ENCODE measurements around the gene DPP9. TPM values are rescaled to one million over a fixed set of nuclear protein-coding genes. Genes with fewer than 3 reads are reported as not detected.

The DPP9 gene
- total and polyA plus RNA-seq, 2 of the 4 experiments (the other 2 are of a cell fraction), result 12.4 to 33.0 TPM

DNA sequence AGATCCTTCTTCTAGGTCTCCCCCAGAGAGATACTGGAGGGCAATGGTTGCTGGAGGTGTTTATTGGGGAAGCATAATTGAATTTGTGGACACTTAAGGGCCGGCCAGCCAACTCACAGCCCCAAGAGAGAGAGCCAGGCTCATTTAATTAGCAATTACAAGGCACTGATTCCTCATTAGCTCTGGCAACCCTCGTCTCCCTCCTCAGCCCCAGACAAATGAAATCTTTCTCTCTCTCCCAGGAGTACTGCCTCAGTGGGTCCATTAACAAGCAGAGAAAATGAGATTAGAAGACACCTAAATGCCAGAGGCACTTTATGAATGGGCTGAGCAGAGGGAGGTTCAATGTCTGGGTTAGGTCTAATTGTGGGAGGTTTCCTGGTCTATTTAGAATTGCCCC, 48.9 kb upstream of the DPP9 start:
- Histone ChIP-seq H3K79me1 (ENCODE audit: low read depth in 1 of 2, low read length in 2 of 2) (no peaks in the 10 kb centered on the region), H2AFZ (replicated peaks; ENCODE audit: low read length, poor library complexity) (no peak overlapping the region), H3K4me3 (ENCODE audit: insufficient read depth, low read depth, low read length) (no peak overlapping the region), H2AK9ac (replicated peaks; ENCODE audit: low read depth, low read length, poor library complexity) (no peak overlapping the region), H4K5ac (ENCODE audit: low read depth, low read length) (no peak overlapping the region), H3K27me3 (ENCODE audit: control insufficient read depth, insufficient read depth, low read length) (peaks cover 4% of the 10 kb centered on the region; the same call in 1 of the 2 replicates), H2BK20ac (ENCODE audit: low read depth, low read length) (no peak overlapping the region), H3K9me1 (ENCODE audit: insufficient read depth, low read length) (no peaks in the 10 kb centered on the region), H2BK120ac (ENCODE audit: low read depth, low read length) (no peak overlapping the region), H3K18ac (ENCODE audit: low read depth, low read length) (no peak overlapping the region), H3K9me3 (ENCODE audit: control insufficient read depth, insufficient read depth, low read length) (peaks cover 3% of the 10 kb centered on the region; the same call in 1 of the 2 replicates), H3K4me1 (ENCODE audit: control insufficient read depth, insufficient read depth, low read length) (no peaks in the 10 kb centered on the region), H3K36me3 (ENCODE audit: control insufficient read depth, insufficient read depth, low read length) (no peaks in the 10 kb centered on the region), H3K56ac (ENCODE audit: extremely low read depth, insufficient read depth, low read length) (no peak overlapping the region), H3K23ac (ENCODE audit: low read depth, low read length) (no peak overlapping the region), H4K8ac (ENCODE audit: low read depth in 2 of 2, low read length in 2 of 2) (no peak overlapping the region), H3K4ac (ENCODE audit: low read depth, low read length) (no peak overlapping the region), H3K14ac (replicated peaks; ENCODE audit: low read depth, low read length) (no peak overlapping the region), H3K27ac (ENCODE audit: insufficient read depth, low read length) (no peak overlapping the region), H3K4me2 (ENCODE audit: low read depth, low read length) (no peak overlapping the region), H4K91ac (ENCODE audit: insufficient read depth, low read depth, low read length) (no peak overlapping the region), H2BK15ac (ENCODE audit: low read depth, low read length) (no peak overlapping the region), H3K9ac (ENCODE audit: low read depth, low read length) (no peak overlapping the region), H2BK5ac (ENCODE audit: low read depth, low read length, poor library complexity, severe bottlenecking) (no peak overlapping the region), H2AK5ac (ENCODE audit: low read depth, low read length) (no peak overlapping the region), H4K20me1 (ENCODE audit: insufficient read depth, low read length) (peaks cover 8% of the 10 kb centered on the region)
- ATAC-seq (ENCODE audit: low read depth) (no peak), DNase-seq (no peak)
- dilution Hi-C loops (cut with HindIII; ENCODE audit: low sequenced_read_pairs, unreplicated experiment) (no loop called here), in situ Hi-C loops (cut with MboI; ENCODE audit: low sequenced_read_pairs) (no loop called here), intact Hi-C loops (cut with micrococcal nuclease) (no loop called here)
- no CpG with 5 or more reads among the region's 2 CpGs for WGBS, 2 experiments (ENCODE audit: extremely low coverage in 2 of 2, insufficient read length in 1 of 2)
- ChIA-PET POLR2A (ENCODE audit: unreplicated experiment) (no interaction called here), CTCF (no interaction called here)
- no TSS peak for BruUV-seq (replicated peaks)
- TF ChIP-seq CHD1 (IDR thresholded peaks at IDR 0.05; ENCODE audit: low read depth, low read length) (no peak), MXI1 (IDR thresholded peaks at IDR 0.05; ENCODE audit: borderline replicate concordance, low read depth, low read length) (no peak), BHLHE40 (IDR thresholded peaks at IDR 0.05; ENCODE audit: low read depth, low read length) (no peak), SMC3 (IDR thresholded peaks at IDR 0.05; ENCODE audit: low read depth, low read length) (no peak), NFE2L2 (IDR thresholded peaks at IDR 0.05; ENCODE audit: low read depth, low read length) (no peak), RAD21 (IDR thresholded peaks at IDR 0.05; ENCODE audit: low read length) (no peak), POLR2A (IDR thresholded peaks at IDR 0.05; ENCODE audit: low read depth, low read length) (no peak), MAFK (IDR thresholded peaks at IDR 0.05; ENCODE audit: low read depth, low read length) (no peak), RCOR1 (IDR thresholded peaks at IDR 0.05; ENCODE audit: insufficient replicate concordance, low read length) (no peak), CEBPB (IDR thresholded peaks at IDR 0.05; ENCODE audit: low read depth, low read length) (no peak), RFX5 (IDR thresholded peaks at IDR 0.05; ENCODE audit: low read depth, low read length) (no peak), FOS (IDR thresholded peaks at IDR 0.05; ENCODE audit: low read depth, low read length) (no peak)
- TF ChIP-seq, protein P1, sequence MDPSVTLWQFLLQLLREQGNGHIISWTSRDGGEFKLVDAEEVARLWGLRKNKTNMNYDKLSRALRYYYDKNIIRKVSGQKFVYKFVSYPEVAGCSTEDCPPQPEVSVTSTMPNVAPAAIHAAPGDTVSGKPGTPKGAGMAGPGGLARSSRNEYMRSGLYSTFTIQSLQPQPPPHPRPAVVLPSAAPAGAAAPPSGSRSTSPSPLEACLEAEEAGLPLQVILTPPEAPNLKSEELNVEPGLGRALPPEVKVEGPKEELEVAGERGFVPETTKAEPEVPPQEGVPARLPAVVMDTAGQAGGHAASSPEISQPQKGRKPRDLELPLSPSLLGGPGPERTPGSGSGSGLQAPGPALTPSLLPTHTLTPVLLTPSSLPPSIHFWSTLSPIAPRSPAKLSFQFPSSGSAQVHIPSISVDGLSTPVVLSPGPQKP (IDR thresholded peaks at IDR 0.05; ENCODE audit: borderline replicate concordance, low read depth, low read length), result no peak
- TF ChIP-seq, protein P2, sequence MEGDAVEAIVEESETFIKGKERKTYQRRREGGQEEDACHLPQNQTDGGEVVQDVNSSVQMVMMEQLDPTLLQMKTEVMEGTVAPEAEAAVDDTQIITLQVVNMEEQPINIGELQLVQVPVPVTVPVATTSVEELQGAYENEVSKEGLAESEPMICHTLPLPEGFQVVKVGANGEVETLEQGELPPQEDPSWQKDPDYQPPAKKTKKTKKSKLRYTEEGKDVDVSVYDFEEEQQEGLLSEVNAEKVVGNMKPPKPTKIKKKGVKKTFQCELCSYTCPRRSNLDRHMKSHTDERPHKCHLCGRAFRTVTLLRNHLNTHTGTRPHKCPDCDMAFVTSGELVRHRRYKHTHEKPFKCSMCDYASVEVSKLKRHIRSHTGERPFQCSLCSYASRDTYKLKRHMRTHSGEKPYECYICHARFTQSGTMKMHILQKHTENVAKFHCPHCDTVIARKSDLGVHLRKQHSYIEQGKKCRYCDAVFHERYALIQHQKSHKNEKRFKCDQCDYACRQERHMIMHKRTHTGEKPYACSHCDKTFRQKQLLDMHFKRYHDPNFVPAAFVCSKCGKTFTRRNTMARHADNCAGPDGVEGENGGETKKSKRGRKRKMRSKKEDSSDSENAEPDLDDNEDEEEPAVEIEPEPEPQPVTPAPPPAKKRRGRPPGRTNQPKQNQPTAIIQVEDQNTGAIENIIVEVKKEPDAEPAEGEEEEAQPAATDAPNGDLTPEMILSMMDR (conservative IDR thresholded peaks at IDR 0.05; ENCODE audit: low read depth, low read length), result no peak

All from IMR-90 (cell line).